Right lobe of liver (tissue), 4 donors: ENCODE results near the gene RIPOR2.

Experiments used
- POLR2A ChIP-seq: fragments of 450-650 bp; IDR thresholded peaks from one replicate; pipeline ENCODE4 v1.6.1; 2017; ENCODE audit warnings: antibody characterized with exemption, mild to moderate bottlenecking
- TF ChIP-seq, protein P1 (sequence below), 4 donors: fragments of 200-600 bp in 3 of 4; fragments of 450-650 bp in 1 of 4; IDR thresholded peaks; one replicate each; pipeline versions ENCODE4 v1.5.1 to v1.8.0; 2016 to 2022; ENCODE audit warnings: antibody characterized with exemption in 4 of 4, mild to moderate bottlenecking in 2 of 4
- donor health status: DM: no; HTN: no; CAD: no.
- donor health status: DM: no; HTN: no; CAD: no.
- donor health status: DM: no; HTN: yes; CAD: no.

DNA sequence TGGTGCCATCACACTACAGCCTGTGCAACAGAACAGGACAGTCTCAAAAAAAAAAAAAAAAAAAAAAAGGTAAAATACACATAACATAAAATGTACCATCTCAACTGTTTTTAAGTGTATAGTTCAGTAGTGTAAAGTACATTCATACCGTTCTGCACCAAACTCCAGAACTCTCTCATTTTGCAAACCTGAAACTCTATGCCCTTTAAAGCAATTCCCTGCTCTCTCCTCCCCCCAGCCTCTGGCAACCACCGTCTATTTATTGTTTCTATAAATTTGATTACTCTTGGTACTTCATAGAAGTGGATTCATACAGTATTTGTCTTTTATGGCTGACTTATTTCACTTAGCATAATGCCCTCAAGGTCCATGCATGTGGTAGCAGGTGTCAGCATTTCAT, 12.9 kb downstream of the RIPOR2 start:
- TF ChIP-seq, protein P1, sequence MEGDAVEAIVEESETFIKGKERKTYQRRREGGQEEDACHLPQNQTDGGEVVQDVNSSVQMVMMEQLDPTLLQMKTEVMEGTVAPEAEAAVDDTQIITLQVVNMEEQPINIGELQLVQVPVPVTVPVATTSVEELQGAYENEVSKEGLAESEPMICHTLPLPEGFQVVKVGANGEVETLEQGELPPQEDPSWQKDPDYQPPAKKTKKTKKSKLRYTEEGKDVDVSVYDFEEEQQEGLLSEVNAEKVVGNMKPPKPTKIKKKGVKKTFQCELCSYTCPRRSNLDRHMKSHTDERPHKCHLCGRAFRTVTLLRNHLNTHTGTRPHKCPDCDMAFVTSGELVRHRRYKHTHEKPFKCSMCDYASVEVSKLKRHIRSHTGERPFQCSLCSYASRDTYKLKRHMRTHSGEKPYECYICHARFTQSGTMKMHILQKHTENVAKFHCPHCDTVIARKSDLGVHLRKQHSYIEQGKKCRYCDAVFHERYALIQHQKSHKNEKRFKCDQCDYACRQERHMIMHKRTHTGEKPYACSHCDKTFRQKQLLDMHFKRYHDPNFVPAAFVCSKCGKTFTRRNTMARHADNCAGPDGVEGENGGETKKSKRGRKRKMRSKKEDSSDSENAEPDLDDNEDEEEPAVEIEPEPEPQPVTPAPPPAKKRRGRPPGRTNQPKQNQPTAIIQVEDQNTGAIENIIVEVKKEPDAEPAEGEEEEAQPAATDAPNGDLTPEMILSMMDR (IDR thresholded peaks at IDR 0.05): no peak
- TF ChIP-seq POLR2A: no peak
